Activated CD8-positive, alpha-beta memory T cell treated with anti-CD3 and anti-CD28 coated beads for 1 hour (primary cell): ENCODE measurements around the gene FITM2.
"Not testable (repeated sequence)": the region's sequence is repeated elsewhere in the genome, so short reads cannot be mapped to it uniquely, and the experiment has no call there.

Experiments
- DNase-seq, 2 donors: peaks; one replicate each; pipeline ENCODE4 v3.0.0-alpha.2; 2020; ENCODE audit warnings: low read depth in 1 of 2; ENCODE audit errors: extremely low read depth in 1 of 2

Gene FITM2

DNA sequence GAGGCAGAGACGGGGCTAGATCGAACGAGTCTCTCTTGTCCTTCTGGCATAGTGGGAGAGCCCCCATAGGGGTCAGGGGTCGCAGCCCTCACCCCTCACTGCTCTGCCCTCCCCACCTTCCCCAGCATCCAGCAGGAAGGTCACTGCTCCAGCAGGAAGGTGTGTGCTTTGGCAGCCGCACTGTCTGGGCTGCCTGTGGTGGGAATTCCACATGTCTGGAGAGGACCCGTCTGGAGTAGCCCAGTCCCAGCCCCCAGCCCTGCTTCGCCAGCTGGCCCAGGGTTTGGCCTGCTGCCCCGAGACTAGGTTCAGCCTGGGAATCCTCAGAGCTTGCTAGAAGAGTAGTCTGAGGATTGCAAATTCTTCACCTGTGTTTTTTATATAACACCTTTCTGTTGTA is 23.3 kb upstream of the FITM2 start:
- no peak for DNase-seq

GRCh38 chr20:44331201-44331600 is 20.2 kb upstream of the FITM2 start:
- no peak for DNase-seq

- no peak for DNase-seq
These were observed 17.4 kb upstream of the FITM2 start for GRCh38 chr20:44328428-44328827.

DNA sequence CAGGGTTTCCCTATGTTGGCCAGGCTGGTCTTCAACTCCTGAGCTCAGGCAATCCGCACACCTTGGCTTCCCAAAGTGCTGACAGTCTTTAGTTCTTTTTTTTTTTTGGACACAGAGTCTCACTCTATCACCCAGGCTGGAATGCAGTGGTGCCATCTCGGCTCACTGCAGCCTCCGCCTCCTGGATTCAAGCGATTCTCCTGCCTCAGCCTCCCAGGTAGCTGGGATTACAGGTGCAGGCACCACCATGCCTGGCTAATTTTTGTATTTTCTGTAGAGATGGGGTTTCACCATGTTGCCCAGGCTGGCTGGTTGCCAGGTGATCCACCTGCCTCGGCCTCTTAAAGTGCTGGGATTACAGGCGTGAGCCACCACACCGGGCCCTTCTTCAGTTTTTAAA is 16.7 kb upstream of the FITM2 start:
- not testable (repeated sequence) for DNase-seq

GRCh38 chr20:44326391-44327159 is 15.6 kb upstream of the FITM2 start:
- DNase-seq = no peak

- DNase-seq = no peak
These were observed 13.3 kb upstream of the FITM2 start for GRCh38 chr20:44324343-44324742.

DNA sequence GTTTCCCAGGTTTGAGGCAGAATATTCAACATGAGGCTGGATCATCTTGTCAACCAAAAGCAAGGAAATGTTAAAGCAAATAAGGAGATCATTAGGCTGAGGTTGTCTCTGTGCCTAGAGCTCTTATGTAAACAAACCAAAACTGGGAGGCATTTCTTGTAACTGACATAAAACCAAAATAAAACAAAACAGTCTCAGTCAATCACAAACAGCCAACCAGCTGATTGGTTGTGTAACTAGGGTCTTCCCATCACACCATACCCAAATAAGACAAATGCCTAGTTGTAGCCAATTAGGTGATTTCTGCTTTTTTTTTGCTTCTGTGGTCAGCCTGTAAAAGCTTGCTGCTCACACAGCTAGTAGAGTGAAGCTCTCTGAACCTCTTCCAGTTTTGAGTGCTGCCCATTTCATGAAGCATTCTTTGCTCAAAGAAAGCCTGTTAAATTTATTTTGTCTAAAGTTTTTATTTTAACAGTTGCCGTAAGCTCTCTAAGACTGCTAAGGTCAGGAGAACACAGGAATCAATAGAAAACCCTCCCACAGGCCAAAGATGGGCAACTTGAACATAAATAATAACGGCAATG is 8.9 kb upstream of the FITM2 start:
- DNase-seq = no peak

- DNase-seq = no peak
These were observed 3.9 kb upstream of the FITM2 start for GRCh38 chr20:44314870-44315269.

DNA sequence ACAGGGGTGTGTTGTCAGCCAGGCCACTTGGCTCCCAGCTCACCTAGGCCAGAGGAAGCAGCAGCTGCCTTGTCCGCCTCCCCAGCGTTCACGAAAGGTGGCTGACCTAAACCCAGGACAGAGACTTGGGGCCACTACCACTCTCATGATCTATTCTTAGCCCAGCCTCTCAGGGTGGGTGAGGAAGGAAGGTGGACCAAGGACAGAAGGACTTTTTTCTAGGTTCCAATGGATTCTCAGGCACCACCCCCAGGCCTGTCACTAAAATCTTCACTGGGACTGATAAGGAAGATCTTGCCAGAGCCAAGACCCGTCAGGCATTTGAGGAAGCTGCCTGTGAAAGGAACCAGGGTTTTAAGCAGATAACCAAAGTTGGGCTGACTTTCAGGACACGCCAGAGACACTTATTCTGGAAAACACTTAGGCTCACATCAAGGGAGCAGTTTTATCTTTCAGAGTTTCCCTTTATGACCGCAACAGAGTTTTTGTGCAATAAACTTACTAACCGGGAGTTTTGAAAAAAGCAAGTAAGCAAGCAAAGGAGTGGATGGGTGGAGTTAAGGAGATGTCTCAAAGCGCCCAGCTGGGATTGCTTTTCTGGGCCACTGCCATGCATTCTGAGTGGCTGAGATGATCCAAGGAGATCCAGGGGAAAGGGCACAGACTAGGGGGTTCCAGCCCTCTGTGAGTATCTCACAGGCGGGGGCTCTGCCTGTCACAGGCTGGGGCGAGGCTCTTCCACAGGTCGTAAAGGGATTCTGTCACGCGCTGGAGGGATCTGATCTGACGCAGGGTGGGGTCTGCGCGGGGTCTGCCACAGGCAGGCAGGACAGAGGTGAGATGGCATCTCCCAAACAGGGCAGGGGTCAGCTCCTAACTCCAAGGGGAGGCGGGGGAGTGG is 989 bp downstream of the FITM2 start:
- DNase-seq = no peak

GRCh38 chr20:44306927-44307326 is 4.1 kb downstream of the FITM2 start:
- DNase-seq = no peak

DNA sequence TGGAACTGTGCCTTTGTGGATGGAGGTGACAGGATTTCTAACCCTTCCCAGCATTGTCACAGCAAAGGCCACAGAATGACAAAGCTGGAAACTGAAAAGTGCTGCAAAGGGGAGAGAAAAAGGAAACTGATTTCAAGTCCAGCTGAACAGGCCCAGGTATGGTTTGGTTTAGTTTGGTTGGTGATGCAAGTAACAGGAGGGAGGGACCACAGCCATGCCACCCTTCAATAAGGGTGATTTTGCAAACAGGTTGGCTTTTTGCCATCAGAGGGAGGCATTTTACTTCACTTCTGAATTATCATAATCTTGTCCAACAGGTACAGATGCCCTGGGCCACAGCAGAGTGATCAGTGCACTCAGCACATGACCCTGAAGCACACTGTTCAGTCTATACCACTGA is 6.6 kb downstream of the FITM2 start:
- DNase-seq = no peak

GRCh38 chr20:44302736-44303135 is 8.3 kb downstream of the FITM2 start:
- DNase-seq = no peak

GRCh38 chr20:44302026-44302669 is 8.9 kb downstream of the FITM2 start:
- DNase-seq = no peak

DNA sequence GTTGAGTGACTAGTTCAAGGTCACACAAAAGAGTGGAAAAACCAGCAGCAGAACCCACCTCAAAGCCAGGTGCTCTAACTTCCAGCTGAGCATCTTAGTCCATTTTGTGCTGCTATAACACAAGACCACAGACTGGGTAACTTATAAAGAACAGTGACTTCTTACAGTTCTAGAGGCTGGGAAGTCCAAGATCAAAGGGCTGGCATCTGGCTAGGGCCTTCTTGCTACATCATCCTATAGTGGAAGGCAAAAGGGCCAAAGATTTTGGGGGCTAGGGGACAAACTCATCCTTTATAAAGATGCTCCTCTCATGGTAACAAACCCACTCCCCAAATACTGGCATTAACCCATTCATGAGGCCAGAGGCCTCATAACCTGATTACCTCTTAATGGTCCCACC is 9.7 kb downstream of the FITM2 start:
- no peak for DNase-seq

GRCh38 chr20:44299011-44299535 is 11.9 kb downstream of the FITM2 start:
- DNase-seq = not testable (repeated sequence)

GRCh38 chr20:44297721-44298120 is 13.3 kb downstream of the FITM2 start:
- no peak for DNase-seq

GRCh38 chr20:44296011-44296410 is 15.0 kb downstream of the FITM2 start:
- no peak for DNase-seq

- DNase-seq = no peak
These were observed 19.2 kb downstream of the FITM2 start for GRCh38 chr20:44291754-44292153.

GRCh38 chr20:44288252-44288651 is 22.8 kb downstream of the FITM2 start:
- no peak for DNase-seq

- DNase-seq = no peak
These were observed 23.5 kb downstream of the FITM2 start for GRCh38 chr20:44287272-44288097.
